Hematopoietic multipotent progenitor cell treated with erythropoietin and hydrocortisone succinate and interleukin-3 and kit ligand, for 8 days (in vitro differentiated cells): ENCODE results near the gene PDP2.
"Not testable (repeated sequence)": the region's sequence is repeated elsewhere in the genome, so short reads cannot be mapped to it uniquely, and the experiment has no call there.

Source experiments
- DNase-seq: peaks from one replicate; pipeline ENCODE4 v3.0.0-alpha.2; 2015

PDP2 gene

DNA sequence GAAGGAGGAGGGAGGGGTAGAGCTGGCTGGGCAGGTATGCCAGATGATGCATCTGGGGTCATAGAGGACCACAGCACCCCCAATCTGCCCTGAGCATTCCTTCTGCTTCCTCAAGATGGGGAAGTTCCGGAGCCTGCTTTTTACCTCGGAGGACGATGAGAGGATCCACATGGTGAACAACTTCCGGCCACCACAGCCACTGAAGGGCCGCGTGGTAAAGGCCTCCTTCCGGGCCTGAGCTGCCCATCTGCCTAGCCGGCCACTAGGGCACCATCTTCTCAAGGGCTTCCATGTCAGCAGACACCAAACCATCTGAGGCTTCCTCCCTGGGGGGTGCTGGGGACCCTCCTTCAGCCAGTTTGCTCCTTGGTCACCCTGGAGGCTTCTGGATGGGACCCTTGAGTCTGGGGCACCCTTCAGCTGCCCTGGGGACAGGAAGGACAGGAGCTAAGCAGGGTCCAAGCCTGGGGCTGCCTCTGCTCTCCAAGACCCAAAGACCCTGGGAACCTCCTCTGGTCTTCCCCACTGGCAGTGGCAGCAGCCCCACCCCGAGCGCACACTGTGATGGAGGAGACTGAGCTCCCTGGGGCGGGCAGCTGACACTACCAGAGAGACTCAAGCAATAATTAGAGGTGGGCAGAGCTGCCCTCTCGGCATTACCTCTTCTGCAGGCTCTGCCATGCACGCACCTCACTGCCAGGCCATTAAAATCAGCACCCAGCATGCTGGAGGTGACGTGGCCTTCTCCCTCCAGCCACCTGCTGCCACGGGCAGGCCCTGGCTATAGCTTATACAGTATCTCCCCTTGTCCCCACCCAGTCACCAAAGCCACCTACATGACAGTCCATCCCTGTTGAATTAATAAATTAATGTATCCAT, 26.8 kb upstream of the PDP2 start:
- DNase-seq, result no peak

GRCh38 chr16:66856184-66856730, 24.1 kb upstream of the PDP2 start:
- DNase-seq, result no peak

- DNase-seq, result no peak
These were observed 23.5 kb upstream of the PDP2 start for GRCh38 chr16:66856801-66857200.

DNA sequence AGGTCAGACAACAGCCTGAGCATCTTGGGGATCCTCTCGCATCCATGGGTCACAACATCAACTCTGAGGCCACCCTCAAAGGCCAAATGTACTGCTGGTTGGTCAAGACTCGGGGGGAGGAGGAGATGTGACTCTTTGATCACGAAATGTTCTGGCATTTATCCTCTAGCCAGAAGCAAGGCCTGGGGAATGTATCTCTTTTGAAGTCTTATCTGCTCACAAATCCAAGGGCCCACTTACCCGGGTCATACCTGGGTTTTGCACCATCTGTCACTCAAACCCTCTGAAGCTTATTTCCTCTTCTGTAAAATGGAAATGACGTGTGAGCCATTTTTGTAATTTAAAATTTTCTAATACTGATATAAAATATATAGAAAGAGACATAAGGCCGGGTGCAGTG, 22.9 kb upstream of the PDP2 start:
- DNase-seq, result no peak

DNA sequence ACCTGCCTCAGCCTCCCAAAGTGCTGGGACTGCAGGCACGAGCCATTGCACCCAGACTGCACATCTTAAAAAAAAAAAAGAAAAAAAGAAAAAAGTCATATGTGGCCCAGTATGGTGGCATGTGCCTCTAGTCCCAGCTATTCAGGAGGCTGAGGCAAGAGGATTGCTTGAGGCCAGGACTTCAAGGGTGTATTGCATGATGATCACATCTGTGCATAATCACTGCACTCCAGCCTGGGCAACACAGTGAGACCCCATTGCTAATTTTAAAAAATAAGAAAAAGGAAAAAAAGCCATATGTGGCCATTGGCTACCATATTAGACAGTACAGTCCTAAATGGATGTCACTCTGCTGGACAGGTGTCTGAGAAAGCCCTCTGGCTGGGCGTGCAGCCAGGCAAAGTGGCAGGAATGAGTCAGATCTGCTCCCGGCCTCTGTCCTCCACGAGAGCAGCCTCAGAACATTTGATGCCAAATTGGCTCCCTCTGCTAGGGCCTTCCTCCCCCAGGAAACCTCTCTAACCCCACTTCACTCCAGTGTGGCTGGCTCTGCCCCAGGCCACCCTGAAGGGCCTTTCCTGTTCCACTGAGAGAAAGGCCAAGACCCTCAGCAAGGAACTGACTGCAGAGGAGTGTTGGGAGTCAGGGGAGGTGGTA, 21.4 kb upstream of the PDP2 start:
- DNase-seq, result peak; percentile 15

DNA sequence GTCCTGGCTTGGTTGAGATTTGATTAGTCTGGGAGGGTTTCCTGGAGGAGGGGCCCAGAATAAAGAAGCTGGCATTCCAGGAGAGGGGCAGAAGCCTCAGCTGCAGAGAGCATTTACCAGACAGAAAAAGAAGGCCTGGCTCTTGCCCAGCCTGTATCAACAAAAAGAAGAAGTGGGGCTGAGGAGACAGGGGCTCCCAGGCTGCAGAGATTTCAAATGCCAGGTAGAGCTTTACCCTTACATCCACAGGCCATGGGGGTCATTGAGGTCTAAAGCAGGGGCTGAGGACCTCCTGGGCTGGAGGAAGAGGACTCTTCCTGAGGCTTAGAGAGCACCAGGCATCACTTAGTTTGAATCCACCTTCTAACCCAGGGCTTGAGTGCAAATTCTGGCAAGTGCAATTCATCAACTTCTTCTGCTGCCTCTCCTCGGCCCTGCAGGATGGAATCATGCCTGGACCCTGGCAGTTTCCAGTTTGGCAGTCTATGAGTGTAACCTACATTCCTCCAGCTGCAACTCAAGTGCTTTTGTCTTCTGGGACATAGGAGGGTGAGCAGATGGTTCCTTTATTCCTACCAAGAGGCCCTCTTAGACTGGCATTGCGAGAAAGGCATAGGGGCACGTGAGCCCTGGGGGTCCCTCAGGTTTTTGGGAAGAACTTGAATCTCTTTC, 20.8 kb upstream of the PDP2 start:
- no peak for DNase-seq

DNA sequence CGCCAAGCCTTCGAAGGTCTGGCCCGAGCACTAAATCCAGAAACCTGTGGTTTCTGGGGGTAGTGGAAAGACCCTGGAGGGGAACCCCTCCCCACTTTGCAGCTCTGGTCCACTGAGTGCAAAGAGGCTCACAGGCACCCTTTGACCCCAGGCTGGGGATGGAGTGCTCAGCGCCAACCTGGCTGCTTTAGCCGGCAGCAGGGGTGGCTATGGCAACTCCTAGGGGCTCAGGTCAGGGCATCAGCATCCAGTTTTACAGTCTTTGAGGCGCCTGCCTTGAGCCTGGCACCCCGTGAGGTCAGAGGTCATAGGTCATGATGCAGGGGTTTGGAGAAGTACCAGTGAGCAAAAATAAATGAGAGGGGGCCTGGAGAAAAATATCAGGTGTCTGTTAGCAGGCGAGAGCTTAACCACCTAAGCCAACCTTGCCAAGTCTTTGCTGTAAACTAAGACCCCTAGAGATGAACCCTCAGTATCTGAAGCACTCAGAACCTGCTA, 18.2 kb upstream of the PDP2 start:
- no peak for DNase-seq

DNA sequence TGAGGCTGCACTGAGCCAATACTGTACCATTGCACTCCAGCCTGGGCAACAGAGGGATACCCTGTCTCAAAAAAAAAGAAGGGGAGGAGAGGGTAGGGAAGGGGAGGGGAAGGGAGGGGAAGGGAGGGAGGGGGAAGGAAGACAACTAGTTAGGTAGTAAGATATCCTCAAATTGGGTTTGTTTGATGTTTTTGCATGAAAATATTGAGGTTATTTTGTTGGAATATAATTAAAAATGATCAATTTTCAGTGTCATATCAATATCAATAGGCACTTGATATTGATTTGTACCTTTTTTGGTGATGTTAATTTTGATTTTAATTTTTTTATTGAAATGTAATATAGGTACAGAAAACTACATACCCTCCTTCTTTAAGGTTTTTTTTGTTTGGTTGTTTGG, 16.6 kb upstream of the PDP2 start:
- DNase-seq, result no peak

DNA sequence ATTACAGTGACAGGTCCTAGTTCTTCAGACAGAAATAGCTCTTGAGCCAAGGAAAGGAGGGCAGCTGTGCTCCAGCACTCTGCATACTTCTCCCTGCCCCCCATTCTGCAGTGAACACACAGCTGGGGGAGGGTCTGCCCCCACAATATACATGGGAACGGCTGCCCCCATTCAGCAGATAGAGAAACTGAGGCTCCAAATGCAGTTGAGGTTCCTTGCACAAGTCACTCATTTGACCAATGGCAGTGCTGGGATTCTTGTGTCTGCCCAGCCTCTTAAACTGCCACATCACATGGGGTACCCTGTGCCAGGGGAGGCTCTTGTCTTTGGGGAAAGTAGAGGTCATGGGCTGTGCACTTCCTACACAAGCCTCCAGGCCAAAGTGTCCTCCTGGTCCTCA, 10.9 kb upstream of the PDP2 start:
- no peak for DNase-seq

DNA sequence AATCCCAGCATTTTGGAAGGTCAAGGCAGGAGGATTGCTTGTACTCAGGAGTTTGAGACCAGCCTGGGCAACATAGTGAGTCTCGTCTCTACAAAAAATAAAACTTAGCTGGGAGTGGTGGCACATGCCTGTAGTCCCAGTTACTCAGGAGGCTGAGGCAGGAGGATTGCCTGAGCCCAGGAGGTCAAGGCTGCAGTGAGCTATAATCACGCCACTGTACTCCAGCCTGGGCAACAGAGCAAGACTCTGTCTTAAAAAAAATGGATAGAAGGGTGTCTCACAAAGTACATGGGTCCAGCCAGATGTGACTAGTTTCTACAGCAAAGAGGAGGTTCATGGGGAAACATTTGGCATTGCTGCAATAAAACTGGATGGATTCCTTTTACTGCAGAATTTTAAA, 9.0 kb upstream of the PDP2 start:
- not testable (repeated sequence) for DNase-seq

GRCh38 chr16:66871840-66872239, 8.5 kb upstream of the PDP2 start:
- no peak for DNase-seq

DNA sequence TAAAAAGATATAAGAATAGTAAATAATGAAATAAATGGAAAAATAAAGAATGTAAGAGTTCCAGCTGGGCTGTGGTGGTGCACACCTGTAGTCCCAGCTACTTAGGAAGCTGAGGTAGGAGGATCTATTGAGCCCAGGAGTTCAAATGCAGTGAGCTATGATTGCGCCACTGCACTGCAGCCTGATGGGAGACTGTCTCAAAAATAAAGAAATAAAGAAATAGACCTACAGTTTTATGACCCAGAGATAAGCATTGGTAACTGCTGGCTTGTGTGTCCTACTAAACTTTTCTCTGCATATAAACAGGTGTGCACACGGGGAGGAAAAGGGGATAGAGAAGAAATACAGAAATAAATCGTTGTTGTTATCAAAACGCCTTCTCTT, 7.8 kb upstream of the PDP2 start:
- no peak for DNase-seq

- DNase-seq, result peak; percentile 94
These were observed 7.2 kb upstream of the PDP2 start for GRCh38 chr16:66872943-66873684.

GRCh38 chr16:66873685-66874055, 6.6 kb upstream of the PDP2 start:
- peak; percentile 25 for DNase-seq

GRCh38 chr16:66874079-66874775, 6.1 kb upstream of the PDP2 start:
- no peak for DNase-seq

DNA sequence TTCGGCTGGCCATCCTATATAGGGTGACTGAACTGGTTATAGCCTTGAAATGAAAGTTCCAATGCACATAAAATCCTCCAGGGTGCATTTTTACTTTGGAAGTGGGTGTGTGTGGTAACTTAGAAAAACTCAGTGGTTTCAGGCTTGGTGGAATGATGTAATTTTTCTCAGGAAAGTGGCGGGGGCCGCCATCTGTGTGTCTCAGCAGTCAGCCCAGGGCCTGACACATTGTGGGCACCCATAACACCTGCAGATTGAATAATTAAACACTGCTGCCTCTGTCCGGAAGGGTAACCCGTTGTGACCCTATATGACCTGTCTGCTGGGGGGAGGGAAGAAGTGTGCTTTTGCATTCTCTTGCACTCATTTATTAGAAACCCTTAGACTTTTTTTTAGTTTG, 2.2 kb upstream of the PDP2 start:
- no peak for DNase-seq

GRCh38 chr16:66881014-66881417, 701 bp downstream of the PDP2 start:
- peak; percentile 20 for DNase-seq

DNA sequence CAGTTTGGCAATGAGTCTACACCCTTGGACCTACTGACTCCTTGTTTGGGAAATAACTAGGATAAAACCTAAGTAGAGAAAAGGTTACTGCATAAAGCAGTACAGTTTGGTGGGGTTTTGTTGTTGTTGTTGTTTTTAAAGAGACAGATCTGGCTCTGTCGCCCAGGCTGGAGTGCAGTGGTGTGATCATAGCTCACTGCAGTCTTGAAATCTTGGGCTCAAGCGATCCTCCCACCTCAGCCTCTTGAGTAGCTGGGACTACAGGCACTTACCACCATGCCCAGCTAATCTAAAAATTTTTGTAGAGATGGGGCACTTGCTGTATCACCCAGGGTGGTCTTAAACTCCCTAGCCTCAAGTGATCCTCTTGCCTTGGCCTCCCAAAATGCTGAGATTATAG, 1.2 kb downstream of the PDP2 start:
- DNase-seq, result no peak

DNA sequence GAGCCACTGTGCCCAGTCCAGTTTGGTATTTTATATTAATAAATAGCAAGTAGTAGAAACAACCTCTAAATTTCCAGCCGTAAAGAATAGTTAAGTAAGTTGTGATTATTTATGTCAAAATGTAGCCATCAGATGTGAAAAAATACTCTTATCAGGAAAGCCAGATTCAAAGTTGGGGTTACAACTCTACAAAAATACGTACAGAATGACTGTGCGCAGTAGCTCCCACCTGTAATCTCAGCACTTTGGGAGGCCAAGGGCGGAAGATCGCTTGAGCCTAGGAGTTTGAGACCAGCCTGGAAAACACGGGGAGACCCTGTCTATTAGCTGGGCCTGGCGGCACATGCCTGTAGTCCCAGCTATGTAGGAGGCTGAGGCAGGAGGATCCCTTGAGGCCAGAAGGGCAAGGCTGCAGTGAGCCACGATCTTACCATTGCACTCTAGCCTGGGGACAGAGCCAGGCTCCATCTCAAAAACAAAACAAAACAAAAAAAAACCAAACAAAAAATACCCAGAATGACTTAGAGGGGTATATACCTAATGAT, 1.7 kb downstream of the PDP2 start:
- no peak for DNase-seq

GRCh38 chr16:66882702-66883101, 2.4 kb downstream of the PDP2 start:
- no peak for DNase-seq

DNA sequence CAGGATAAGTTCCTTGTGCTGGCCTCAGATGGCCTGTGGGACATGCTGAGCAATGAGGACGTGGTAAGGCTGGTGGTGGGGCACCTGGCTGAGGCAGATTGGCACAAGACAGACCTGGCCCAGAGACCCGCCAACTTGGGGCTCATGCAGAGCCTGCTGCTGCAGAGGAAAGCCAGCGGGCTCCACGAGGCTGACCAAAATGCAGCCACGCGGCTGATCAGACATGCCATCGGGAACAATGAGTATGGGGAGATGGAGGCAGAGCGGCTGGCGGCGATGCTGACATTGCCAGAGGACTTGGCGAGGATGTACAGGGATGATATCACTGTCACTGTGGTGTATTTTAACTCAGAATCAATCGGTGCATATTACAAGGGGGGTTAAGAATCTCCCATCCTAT, 5.2 kb downstream of the PDP2 start:
- no peak for DNase-seq

DNA sequence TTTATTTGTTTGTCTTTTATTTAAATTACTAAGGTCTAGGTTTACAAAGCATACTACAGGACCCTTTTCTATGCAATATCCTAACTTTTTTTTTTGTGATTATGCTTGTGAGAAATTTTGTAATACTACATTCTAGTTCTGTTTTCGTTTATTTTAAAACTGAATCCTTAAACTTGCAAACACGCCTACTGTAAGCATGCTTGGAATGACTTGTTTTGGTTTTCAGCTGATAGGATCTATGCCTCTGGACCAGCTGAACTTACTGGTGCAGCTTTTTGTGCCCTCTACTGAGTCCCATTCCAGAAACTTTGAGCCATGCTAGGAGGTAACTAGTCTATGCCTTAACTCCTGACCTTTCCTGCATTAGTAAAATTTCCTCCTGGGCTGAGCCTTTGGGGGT, 6.0 kb downstream of the PDP2 start:
- no peak for DNase-seq
